ENCODE results near the gene NETO1.

- no peak for TF ChIP-seq CTCF (optimal IDR thresholded peaks at IDR 0.05 in 1 of 3, IDR thresholded peaks at IDR 0.05 in 1 of 3, conservative IDR thresholded peaks at IDR 0.05 in 1 of 3; ENCODE audit: extremely low read depth in 1 of 3, insufficient read depth in 2 of 3, low read length in 3 of 3)
- no peak for TF ChIP-seq EZH2 (IDR thresholded peaks at IDR 0.05; ENCODE audit: low read length)
These were observed 1.3 kb downstream of the NETO1 start for GRCh38 chr18:72866442-72866900.
